Activated T-cell treated with anti-CD3 and anti-CD28 coated beads, Interleukin-2, amount 50 U/mL, for 72 hours (primary cell): Measurements from ENCODE around the gene KCNT2. TPM values are rescaled to one million over a fixed set of nuclear protein-coding genes. Genes with fewer than 3 reads are reported as not detected.

Experiments used
- ATAC-seq, 2 donors: fragments of 150-1000 bp; cut with Tn5 transposase; replicated peaks in 1 of 2; 2 replicates each; pipeline ENCODE4 v1.10.0; 2021; ENCODE audit warnings: moderate library complexity in 2 of 2, mild to moderate bottlenecking in 1 of 2
- DNase-seq, 2 donors: peaks; one replicate each; pipeline ENCODE4 v3.0.0; 2021 to 2022; ENCODE audit warnings: mixed read lengths in 1 of 2
- H3K27ac Mint-ChIP-seq: one replicate; pipeline ENCODE4 v1.8.0; 2022; ENCODE audit warnings: mild to moderate bottlenecking, moderate library complexity, mixed read lengths
- H3K27me3 Mint-ChIP-seq: one replicate; pipeline ENCODE4 v1.8.0; 2022; ENCODE audit warnings: low read depth, mixed read lengths
- H3K36me3 Mint-ChIP-seq, 2 donors: one replicate each; pipeline ENCODE4 v1.8.0; 2022; ENCODE audit warnings: mixed read lengths in 2 of 2, mild to moderate bottlenecking in 1 of 2; ENCODE audit not compliant: insufficient read depth in 2 of 2
- H3K4me1 Mint-ChIP-seq: one replicate; pipeline ENCODE4 v1.8.0; 2022; ENCODE audit warnings: low read depth, mixed read lengths
- H3K4me3 Mint-ChIP-seq, 2 donors: one replicate each; pipeline ENCODE4 v1.8.0; 2022; ENCODE audit warnings: mild to moderate bottlenecking in 2 of 2, mixed read lengths in 2 of 2, moderate library complexity in 2 of 2
- H3K9me3 Mint-ChIP-seq, 2 donors: one replicate each; pipeline ENCODE4 v1.8.0; 2022; ENCODE audit warnings: mixed read lengths in 2 of 2
- total RNA-seq, 2 donors: library from RNA; stranded (reverse); gene quantifications; one replicate each; pipeline ENCODE4 v1.2.3, GENCODE V29; 2022

The KCNT2 gene
- total RNA-seq, 2 donors from 2014 or later, result not detected

DNA sequence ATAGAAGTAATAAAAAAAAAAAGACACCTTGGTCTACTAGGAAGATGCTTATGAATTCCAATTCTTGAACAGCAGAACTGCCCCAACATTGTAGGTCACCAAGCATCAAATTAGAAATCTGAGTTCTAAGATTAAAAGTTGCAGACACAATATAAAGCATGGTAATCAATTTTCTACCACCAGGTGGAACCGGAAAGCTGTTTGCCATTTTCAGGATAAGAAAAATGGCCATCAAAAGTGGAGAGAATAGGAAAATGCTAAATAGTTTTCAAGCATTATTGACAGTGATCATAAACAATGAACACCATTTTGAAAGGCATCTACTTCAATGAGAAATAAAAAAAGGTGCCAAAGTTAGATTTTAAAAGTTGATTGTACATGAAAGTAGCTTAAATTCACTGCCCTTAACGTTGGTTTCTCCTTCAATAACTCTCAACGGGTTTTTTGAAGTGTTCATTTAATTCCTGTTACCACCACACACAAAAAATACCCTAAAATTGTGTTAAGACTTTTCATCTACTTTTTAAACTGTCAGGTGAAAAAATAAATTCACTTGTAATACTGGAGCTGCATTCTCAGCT, 252.9 kb downstream of the KCNT2 start:
- no peak overlapping the region for H3K4me3 Mint-ChIP-seq
- no peak for DNase-seq
- H3K27me3 Mint-ChIP-seq, result no peaks in the 10 kb centered on the region
- no peak for ATAC-seq
- no peaks in the 10 kb centered on the region for H3K9me3 Mint-ChIP-seq
- H3K36me3 Mint-ChIP-seq, result no peaks in the 10 kb centered on the region
- no peaks in the 10 kb centered on the region for H3K4me1 Mint-ChIP-seq
- H3K27ac Mint-ChIP-seq, result no peak overlapping the region

DNA sequence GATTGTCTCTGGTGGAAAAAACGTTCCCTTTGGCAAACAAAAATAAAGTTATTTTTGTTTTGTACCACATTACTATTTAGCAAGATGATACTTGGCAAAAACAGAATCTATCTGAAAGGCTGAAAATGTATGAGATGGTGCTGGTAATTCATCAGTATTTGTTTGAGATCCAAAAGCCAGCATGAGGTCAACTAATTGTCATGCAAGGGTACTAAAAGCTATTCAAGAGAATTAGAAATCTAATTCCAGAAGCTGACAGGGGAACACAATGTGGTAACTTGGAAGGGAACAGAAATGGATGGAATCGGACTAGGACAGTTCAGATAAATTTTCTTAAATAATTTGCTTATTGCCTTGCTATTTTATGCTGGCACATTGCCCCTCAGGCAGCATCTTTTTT, 263.8 kb downstream of the KCNT2 start:
- no peaks in the 10 kb centered on the region for H3K4me1 Mint-ChIP-seq
- no peak overlapping the region for H3K27ac Mint-ChIP-seq
- no peak for ATAC-seq
- no peaks in the 10 kb centered on the region for H3K36me3 Mint-ChIP-seq
- DNase-seq, result no peak
- H3K27me3 Mint-ChIP-seq, result no peaks in the 10 kb centered on the region
- no peaks in the 10 kb centered on the region for H3K9me3 Mint-ChIP-seq
- H3K4me3 Mint-ChIP-seq, result no peak overlapping the region

DNA sequence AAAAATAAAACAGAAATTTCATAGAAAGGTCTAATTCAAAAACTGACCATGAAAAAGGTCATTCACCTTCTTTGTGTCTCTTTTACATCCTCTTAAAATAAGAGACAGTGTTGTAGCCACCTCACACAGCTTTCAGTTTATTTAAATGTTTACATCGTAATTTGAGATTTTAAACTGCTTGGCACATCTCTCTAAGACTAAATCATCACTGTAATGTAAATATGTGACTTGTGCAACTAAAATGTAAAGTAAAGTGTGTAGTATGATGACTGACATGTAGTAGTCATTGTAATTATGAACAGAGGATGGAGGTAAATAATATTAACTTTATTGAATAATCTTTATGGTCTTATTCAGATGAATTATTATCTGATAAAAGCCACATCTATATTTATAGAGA, 283.9 kb downstream of the KCNT2 start:
- DNase-seq, result no peak
- Mint-ChIP-seq H3K27me3 (no peaks in the 10 kb centered on the region), H3K9me3 (no peaks in the 10 kb centered on the region), H3K4me3 (no peak overlapping the region), H3K27ac (no peak overlapping the region), H3K36me3 (no peaks in the 10 kb centered on the region), H3K4me1 (no peaks in the 10 kb centered on the region)
- no peak for ATAC-seq

DNA sequence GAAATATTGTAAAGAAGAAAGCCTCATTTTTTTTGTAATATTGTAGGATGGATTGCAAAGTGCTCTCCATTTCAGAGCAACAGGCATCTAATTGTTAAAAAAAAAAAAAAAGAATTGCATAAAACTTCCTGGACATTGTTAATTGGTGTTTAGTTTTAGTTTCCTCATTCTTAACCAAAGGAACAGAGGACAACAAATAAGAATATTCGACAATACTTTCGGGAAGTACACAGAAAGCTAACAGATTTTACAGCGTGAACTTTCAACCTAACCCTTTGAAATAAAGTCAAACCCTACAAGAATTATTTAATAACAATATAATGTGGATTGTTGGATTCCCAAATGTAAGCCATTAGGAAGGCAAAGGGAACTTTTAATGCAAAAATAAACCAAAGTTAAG, 284.4 kb downstream of the KCNT2 start:
- Mint-ChIP-seq H3K27ac (no peak overlapping the region), H3K4me3 (no peak overlapping the region), H3K36me3 (no peaks in the 10 kb centered on the region), H3K27me3 (no peaks in the 10 kb centered on the region), H3K9me3 (no peaks in the 10 kb centered on the region), H3K4me1 (no peaks in the 10 kb centered on the region)
- no peak for DNase-seq
- no peak for ATAC-seq

DNA sequence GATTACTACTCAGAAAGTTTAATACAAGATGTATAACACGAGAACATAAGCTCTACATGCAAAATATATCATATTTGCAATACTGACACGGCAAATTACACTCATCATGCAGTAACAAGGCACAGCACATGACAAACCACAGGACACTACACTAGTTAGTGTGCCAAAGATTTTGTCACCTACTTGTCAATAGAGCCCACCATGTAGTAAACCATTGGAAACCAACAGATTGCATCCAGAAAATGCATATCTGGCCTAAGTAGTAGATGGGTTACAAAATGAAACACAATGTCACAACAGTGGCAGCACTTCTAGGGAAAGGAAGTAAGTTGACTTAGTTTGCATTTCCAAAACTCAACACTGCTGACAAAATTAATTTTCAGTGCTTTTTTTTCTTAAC, 288.9 kb downstream of the KCNT2 start:
- H3K4me1 Mint-ChIP-seq, result no peaks in the 10 kb centered on the region
- ATAC-seq (no peak), DNase-seq (no peak)
- H3K36me3 Mint-ChIP-seq, result no peaks in the 10 kb centered on the region
- H3K4me3 Mint-ChIP-seq, result no peak overlapping the region
- H3K9me3 Mint-ChIP-seq, result no peaks in the 10 kb centered on the region
- H3K27ac Mint-ChIP-seq, result no peak overlapping the region
- H3K27me3 Mint-ChIP-seq, result no peaks in the 10 kb centered on the region

DNA sequence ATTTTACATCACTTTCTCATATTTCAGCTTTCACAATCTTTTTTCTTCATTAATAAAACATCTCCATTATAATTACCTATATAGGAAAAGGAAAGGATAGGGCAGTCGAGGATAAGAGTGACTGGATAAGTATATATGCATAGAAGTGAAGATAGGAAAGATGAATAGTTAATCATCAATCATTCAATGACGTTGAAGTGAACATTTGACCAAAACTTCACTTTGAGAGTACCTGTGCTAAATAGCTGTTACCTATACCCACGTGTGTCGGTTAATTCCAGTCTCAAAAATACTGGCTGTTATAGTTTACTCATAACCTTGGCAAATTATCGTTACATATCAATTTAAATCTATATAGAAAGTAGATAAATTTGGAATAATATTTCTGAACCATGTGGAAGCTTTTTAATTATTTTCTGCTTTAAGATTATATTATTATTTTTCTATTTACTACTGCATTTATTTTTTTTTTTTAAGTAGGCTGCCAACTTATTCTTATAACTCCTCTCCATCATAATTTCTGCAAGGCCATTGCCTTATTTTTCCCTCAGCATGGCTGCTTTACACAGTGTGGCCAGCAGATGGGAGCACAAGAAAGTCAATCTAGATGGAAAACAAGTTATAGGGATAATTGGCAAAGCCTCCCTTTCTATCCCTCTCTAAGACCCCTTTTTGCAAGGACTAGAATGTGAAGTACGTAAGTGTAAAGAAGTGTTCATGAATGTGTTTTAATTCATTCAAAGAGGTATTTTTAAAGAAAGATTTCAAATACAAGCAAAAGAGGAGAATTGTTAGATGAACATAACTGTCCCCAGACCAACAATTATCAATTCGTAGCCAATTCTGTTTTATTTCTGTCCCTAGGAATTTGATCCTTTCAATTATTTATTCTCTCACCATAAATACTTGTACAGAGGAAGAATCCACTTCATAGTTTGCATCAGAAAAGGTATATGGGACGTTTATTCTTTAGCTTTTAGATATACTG, 290.4 kb downstream of the KCNT2 start:
- H3K36me3 Mint-ChIP-seq, result no peaks in the 10 kb centered on the region
- DNase-seq (no peak), ATAC-seq (no peak)
- no peaks in the 10 kb centered on the region for H3K27me3 Mint-ChIP-seq
- H3K9me3 Mint-ChIP-seq, result no peaks in the 10 kb centered on the region
- no peak overlapping the region for H3K27ac Mint-ChIP-seq
- H3K4me3 Mint-ChIP-seq, result no peak overlapping the region
- H3K4me1 Mint-ChIP-seq, result no peaks in the 10 kb centered on the region

DNA sequence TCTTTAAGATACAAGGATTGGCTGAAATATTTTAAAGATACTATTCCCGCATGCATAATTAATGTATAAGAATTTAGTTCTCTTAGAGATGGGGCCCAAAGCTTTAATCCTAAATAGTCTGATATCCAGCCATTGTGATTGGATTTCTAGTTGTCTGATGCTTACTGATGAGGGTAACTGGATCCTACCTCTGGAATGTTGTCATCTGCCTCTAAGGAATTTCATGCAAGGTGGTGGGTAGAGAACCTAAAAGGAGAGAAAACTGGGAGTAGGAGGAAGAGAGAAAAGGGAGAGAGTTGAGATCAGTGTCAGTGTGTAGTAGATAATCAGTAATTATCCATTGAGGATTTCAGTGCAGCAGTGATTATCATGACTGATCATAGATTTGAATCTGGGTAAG, 295.5 kb downstream of the KCNT2 start:
- Mint-ChIP-seq H3K4me3 (no peak overlapping the region), H3K4me1 (no peaks in the 10 kb centered on the region), H3K36me3 (no peaks in the 10 kb centered on the region), H3K27me3 (no peaks in the 10 kb centered on the region), H3K9me3 (peaks cover 0 to 2% of the 10 kb centered on the region in 2 donors), H3K27ac (no peak overlapping the region)
- ATAC-seq (no peak), DNase-seq (no peak)

DNA sequence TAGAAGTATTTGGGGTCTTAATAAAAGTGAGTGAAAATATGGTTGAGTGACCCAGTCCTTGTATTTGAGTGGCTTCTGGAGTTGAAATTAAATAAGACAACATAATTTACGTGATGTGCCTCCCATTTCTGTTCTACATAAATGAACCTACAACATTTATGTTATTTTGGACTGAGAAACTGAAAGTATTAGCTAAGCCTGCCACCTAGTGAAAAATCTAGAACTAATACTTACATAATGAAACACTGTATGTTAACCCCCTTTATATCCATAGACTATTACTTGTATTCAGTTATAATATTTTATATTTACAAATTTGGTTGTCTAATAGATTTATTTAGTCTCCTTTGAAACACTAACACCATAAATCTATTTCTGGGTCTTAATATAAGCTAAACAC, 298.9 kb downstream of the KCNT2 start:
- H3K4me1 Mint-ChIP-seq, result no peaks in the 10 kb centered on the region
- no peak overlapping the region for H3K27ac Mint-ChIP-seq
- H3K36me3 Mint-ChIP-seq, result no peaks in the 10 kb centered on the region
- peaks cover 0 to 2% of the 10 kb centered on the region in 2 donors for H3K9me3 Mint-ChIP-seq
- ATAC-seq (no peak), DNase-seq (no peak)
- H3K27me3 Mint-ChIP-seq, result no peaks in the 10 kb centered on the region
- H3K4me3 Mint-ChIP-seq, result no peak overlapping the region

DNA sequence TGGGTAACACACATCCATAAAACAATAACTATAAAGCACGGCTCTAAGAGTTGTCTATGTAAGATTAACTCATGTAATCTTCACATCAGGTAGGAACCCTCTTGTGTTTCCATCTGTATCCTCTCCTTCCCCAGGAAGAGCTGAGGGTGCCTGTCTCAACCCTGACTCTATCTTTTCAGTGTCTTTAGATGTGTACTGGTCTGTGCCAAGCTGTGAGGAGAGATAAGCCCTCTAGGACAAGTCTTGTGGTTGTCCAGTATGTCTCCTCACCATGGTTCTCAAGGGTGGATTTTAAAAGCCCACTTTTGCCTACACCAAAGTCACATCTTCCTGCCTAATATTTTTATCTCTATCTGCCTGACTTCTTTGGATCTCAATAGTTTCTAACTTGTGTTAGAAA, 300.1 kb downstream of the KCNT2 start:
- no peak overlapping the region for H3K4me3 Mint-ChIP-seq
- no peaks in the 10 kb centered on the region for H3K27me3 Mint-ChIP-seq
- DNase-seq (no peak), ATAC-seq (no peak)
- no peaks in the 10 kb centered on the region for H3K36me3 Mint-ChIP-seq
- no peak overlapping the region for H3K27ac Mint-ChIP-seq
- H3K9me3 Mint-ChIP-seq, result peaks cover 0 to 2% of the 10 kb centered on the region in 2 donors
- no peaks in the 10 kb centered on the region for H3K4me1 Mint-ChIP-seq

DNA sequence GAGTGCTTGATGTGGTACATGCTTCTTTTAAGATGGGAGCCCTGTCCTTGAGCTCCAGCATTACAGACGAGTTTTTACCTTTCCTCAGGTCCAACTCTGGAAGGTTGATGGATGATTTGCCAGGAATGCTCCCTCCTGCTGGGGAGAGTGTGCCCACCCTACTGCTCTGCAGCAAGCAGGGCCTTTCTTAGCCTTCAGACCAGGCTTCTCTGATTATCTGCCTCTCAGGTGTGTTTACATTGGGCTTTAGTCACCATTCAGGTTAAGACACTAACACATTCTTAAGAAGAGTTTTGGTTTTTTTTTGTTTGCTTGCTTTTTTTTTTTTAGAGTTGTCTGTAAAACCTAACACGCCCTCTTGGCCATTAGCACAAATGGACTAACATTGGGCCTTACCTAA, 301.8 kb downstream of the KCNT2 start:
- Mint-ChIP-seq H3K27ac (no peak overlapping the region), H3K36me3 (no peaks in the 10 kb centered on the region), H3K27me3 (no peaks in the 10 kb centered on the region), H3K9me3 (peaks cover 0 to 2% of the 10 kb centered on the region in 2 donors), H3K4me1 (no peaks in the 10 kb centered on the region), H3K4me3 (no peak overlapping the region)
- no peak for DNase-seq
- no peak for ATAC-seq

DNA sequence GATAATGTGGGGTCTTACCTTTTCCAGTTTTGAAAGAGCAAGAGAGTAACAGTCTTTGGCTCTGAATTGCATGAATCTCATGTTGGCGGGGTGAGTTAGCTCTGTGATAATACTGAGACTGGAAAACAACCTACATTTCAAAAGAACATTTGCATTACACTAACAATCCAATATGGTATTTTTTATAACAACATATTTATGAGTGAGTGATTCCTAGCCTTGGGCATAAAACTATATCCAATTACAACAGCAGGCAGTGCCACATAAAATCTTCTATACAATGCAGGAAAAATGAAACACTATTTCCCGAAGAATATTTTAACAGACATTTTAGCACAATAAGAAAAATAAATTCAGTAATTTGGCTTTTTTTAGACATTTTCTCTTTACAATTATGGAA, 303.0 kb downstream of the KCNT2 start:
- no peaks in the 10 kb centered on the region for H3K27me3 Mint-ChIP-seq
- ATAC-seq (no peak), DNase-seq (no peak)
- H3K9me3 Mint-ChIP-seq, result no peaks in the 10 kb centered on the region
- no peaks in the 10 kb centered on the region for H3K36me3 Mint-ChIP-seq
- H3K4me3 Mint-ChIP-seq, result no peak overlapping the region
- H3K4me1 Mint-ChIP-seq, result no peaks in the 10 kb centered on the region
- no peak overlapping the region for H3K27ac Mint-ChIP-seq

DNA sequence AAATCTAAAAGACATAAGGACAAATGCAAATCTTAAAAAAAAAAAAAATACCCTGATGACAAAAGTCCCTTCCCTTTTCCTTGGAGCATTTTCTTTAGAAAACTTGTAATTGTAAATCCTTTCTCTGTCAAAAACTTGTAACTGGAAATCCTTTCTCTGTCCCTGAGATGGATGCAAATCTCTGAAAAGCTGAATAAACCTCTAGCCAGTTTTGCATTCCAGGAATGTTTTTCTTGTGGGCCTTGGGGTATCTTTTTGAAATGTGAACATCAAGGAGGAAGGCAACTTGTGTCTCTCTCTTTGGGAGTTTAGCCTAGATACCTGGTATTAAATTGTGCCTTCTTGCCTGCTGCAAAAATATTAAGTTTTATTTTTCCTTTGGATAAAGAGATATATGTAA, 305.3 kb downstream of the KCNT2 start:
- H3K27me3 Mint-ChIP-seq, result no peaks in the 10 kb centered on the region
- H3K27ac Mint-ChIP-seq, result no peak overlapping the region
- no peaks in the 10 kb centered on the region for H3K9me3 Mint-ChIP-seq
- H3K36me3 Mint-ChIP-seq, result no peaks in the 10 kb centered on the region
- no peak for DNase-seq
- no peaks in the 10 kb centered on the region for H3K4me1 Mint-ChIP-seq
- no peak overlapping the region for H3K4me3 Mint-ChIP-seq
- ATAC-seq, result no peak

DNA sequence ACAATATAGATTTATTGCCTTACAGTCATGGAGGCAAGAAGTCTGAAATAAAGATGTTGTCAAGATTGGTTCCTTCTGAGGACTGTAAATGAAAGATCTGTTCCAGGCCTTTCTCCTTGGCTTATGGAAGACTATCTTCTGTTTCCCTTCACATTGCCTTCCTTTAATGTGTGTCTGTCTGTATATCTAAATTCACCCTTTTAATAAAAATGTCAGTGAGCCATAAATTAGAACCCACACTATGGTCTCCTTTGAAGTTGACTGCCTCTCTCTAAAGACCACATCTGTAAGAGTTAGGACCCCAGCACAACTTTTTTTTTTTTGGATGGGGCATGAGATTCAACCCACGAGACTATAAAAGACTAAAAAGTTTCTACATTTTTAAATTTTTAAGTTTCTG, 305.8 kb downstream of the KCNT2 start:
- no peaks in the 10 kb centered on the region for H3K9me3 Mint-ChIP-seq

DNA sequence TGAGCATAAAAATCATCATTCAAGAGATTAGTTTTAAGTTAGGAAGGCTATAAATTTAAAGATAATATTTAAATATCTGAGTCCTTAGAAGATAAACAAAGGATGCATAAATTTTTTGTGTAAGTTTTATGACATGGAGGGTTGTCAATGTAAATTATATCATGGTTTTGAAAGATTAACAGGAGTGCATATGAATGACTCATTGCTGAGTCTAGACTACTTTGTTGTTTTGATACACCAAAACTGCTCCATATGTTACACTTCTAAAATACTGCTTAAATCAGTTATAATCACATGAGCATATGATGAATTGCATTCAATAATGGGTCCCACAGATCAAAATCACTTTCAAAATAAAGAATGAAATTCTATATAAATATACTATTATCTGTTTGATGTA, 312.5 kb downstream of the KCNT2 start:
- Mint-ChIP-seq H3K4me1 (no peaks in the 10 kb centered on the region), H3K9me3 (peaks cover 0 to 5% of the 10 kb centered on the region in 2 donors), H3K36me3 (no peaks in the 10 kb centered on the region), H3K27ac (no peak overlapping the region), H3K27me3 (no peaks in the 10 kb centered on the region), H3K4me3 (no peak overlapping the region)
- DNase-seq, result no peak
- no peak for ATAC-seq

More for the DNA sequence above, 305.8 kb downstream of the KCNT2 start:
- Mint-ChIP-seq H3K36me3 (no peaks in the 10 kb centered on the region), H3K27me3 (no peaks in the 10 kb centered on the region), H3K4me3 (no peak overlapping the region), H3K4me1 (no peaks in the 10 kb centered on the region), H3K27ac (no peak overlapping the region)
- ATAC-seq, result no peak
- DNase-seq, result no peak
